Measurements from ENCODE around the gene PHTF2.

DNA sequence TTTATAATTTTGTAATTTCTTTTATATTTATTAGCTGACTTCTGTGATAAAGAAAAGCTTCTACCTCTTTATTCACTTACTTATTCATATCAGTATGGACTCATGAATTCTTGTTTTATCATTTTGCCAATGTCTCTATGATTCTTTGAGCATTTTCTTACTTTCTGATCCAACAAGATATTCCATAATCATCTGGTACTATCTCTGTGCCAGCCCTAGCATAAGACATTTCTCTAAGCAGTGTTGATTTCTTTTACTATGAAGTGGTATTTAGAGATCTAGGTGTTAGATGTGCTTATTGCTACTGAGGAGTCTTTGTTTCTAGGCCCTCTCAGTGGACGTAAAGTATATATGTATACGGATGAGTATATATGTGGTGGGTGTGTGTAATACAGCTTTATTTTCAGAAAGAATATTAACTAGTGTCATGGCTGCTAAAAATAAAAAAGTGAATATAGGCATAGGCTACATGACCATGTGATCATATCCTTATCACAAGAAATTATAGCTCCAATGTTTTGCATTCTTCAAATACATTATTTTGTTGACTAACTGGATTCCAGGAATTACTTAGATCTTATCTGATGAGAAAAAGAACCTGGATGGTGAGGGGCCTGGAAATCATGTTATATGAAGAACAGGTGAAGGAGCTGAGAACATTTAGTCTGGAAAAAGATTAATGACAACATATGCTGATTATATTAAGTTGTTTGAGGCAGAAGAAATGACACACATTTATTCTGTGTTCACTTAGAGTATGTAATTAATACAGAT lies 13.1 kb downstream of the PHTF2 start:
- TF ChIP-seq, protein P1, sequence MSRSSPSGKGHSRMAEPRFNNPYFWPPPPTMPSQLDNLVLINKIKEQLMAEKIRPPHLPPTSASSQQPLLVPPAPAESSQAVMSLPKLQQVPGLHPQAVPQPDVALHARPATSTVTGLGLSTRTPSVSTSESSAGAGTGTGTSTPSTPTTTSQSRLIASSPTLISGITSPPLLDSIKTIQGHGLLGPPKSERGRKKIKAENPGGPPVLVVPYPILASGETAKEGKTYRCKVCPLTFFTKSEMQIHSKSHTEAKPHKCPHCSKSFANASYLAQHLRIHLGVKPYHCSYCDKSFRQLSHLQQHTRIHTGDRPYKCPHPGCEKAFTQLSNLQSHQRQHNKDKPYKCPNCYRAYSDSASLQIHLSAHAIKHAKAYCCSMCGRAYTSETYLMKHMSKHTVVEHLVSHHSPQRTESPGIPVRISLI (tag by site-specific recombination; IDR thresholded peaks at IDR 0.05) = no peak
- TF ChIP-seq, protein P2, sequence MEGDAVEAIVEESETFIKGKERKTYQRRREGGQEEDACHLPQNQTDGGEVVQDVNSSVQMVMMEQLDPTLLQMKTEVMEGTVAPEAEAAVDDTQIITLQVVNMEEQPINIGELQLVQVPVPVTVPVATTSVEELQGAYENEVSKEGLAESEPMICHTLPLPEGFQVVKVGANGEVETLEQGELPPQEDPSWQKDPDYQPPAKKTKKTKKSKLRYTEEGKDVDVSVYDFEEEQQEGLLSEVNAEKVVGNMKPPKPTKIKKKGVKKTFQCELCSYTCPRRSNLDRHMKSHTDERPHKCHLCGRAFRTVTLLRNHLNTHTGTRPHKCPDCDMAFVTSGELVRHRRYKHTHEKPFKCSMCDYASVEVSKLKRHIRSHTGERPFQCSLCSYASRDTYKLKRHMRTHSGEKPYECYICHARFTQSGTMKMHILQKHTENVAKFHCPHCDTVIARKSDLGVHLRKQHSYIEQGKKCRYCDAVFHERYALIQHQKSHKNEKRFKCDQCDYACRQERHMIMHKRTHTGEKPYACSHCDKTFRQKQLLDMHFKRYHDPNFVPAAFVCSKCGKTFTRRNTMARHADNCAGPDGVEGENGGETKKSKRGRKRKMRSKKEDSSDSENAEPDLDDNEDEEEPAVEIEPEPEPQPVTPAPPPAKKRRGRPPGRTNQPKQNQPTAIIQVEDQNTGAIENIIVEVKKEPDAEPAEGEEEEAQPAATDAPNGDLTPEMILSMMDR (tag by site-specific recombination; IDR thresholded peaks at IDR 0.05) = no peak
- TF ChIP-seq, protein P3, sequence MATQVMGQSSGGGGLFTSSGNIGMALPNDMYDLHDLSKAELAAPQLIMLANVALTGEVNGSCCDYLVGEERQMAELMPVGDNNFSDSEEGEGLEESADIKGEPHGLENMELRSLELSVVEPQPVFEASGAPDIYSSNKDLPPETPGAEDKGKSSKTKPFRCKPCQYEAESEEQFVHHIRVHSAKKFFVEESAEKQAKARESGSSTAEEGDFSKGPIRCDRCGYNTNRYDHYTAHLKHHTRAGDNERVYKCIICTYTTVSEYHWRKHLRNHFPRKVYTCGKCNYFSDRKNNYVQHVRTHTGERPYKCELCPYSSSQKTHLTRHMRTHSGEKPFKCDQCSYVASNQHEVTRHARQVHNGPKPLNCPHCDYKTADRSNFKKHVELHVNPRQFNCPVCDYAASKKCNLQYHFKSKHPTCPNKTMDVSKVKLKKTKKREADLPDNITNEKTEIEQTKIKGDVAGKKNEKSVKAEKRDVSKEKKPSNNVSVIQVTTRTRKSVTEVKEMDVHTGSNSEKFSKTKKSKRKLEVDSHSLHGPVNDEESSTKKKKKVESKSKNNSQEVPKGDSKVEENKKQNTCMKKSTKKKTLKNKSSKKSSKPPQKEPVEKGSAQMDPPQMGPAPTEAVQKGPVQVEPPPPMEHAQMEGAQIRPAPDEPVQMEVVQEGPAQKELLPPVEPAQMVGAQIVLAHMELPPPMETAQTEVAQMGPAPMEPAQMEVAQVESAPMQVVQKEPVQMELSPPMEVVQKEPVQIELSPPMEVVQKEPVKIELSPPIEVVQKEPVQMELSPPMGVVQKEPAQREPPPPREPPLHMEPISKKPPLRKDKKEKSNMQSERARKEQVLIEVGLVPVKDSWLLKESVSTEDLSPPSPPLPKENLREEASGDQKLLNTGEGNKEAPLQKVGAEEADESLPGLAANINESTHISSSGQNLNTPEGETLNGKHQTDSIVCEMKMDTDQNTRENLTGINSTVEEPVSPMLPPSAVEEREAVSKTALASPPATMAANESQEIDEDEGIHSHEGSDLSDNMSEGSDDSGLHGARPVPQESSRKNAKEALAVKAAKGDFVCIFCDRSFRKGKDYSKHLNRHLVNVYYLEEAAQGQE (tag by site-specific recombination; IDR thresholded peaks at IDR 0.05) = no peak
- TF ChIP-seq, protein P4, sequence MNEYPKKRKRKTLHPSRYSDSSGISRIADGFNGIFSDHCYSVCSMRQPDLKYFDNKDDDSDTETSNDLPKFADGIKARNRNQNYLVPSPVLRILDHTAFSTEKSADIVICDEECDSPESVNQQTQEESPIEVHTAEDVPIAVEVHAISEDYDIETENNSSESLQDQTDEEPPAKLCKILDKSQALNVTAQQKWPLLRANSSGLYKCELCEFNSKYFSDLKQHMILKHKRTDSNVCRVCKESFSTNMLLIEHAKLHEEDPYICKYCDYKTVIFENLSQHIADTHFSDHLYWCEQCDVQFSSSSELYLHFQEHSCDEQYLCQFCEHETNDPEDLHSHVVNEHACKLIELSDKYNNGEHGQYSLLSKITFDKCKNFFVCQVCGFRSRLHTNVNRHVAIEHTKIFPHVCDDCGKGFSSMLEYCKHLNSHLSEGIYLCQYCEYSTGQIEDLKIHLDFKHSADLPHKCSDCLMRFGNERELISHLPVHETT (tag by site-specific recombination; IDR thresholded peaks at IDR 0.05) = no peak
- no peak for TF ChIP-seq ZNF423 (tag by site-specific recombination; IDR thresholded peaks at IDR 0.05)
- TF ChIP-seq, protein P5, sequence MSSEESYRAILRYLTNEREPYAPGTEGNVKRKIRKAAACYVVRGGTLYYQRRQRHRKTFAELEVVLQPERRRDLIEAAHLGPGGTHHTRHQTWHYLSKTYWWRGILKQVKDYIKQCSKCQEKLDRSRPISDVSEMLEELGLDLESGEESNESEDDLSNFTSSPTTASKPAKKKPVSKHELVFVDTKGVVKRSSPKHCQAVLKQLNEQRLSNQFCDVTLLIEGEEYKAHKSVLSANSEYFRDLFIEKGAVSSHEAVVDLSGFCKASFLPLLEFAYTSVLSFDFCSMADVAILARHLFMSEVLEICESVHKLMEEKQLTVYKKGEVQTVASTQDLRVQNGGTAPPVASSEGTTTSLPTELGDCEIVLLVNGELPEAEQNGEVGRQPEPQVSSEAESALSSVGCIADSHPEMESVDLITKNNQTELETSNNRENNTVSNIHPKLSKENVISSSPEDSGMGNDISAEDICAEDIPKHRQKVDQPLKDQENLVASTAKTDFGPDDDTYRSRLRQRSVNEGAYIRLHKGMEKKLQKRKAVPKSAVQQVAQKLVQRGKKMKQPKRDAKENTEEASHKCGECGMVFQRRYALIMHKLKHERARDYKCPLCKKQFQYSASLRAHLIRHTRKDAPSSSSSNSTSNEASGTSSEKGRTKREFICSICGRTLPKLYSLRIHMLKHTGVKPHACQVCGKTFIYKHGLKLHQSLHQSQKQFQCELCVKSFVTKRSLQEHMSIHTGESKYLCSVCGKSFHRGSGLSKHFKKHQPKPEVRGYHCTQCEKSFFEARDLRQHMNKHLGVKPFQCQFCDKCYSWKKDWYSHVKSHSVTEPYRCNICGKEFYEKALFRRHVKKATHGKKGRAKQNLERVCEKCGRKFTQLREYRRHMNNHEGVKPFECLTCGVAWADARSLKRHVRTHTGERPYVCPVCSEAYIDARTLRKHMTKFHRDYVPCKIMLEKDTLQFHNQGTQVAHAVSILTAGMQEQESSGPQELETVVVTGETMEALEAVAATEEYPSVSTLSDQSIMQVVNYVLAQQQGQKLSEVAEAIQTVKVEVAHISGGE (tag by site-specific recombination; conservative IDR thresholded peaks at IDR 0.05; ENCODE audit: low read depth) = no peak
- TF ChIP-seq ZXDB (tag by site-specific recombination; IDR thresholded peaks at IDR 0.05) = no peak
- TF ChIP-seq ZNF585B (tag by site-specific recombination; IDR thresholded peaks at IDR 0.05) = no peak
- TF ChIP-seq HOXA7 (CRISPR knock-in tag; IDR thresholded peaks at IDR 0.05; ENCODE audit: borderline replicate concordance) = no peak
- TF ChIP-seq ZNF664 (tag by site-specific recombination; IDR thresholded peaks at IDR 0.05) = no peak
- TF ChIP-seq, protein P6, sequence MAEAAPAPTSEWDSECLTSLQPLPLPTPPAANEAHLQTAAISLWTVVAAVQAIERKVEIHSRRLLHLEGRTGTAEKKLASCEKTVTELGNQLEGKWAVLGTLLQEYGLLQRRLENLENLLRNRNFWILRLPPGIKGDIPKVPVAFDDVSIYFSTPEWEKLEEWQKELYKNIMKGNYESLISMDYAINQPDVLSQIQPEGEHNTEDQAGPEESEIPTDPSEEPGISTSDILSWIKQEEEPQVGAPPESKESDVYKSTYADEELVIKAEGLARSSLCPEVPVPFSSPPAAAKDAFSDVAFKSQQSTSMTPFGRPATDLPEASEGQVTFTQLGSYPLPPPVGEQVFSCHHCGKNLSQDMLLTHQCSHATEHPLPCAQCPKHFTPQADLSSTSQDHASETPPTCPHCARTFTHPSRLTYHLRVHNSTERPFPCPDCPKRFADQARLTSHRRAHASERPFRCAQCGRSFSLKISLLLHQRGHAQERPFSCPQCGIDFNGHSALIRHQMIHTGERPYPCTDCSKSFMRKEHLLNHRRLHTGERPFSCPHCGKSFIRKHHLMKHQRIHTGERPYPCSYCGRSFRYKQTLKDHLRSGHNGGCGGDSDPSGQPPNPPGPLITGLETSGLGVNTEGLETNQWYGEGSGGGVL (tag by site-specific recombination; IDR thresholded peaks at IDR 0.05) = no peak
- TF ChIP-seq, protein P7, sequence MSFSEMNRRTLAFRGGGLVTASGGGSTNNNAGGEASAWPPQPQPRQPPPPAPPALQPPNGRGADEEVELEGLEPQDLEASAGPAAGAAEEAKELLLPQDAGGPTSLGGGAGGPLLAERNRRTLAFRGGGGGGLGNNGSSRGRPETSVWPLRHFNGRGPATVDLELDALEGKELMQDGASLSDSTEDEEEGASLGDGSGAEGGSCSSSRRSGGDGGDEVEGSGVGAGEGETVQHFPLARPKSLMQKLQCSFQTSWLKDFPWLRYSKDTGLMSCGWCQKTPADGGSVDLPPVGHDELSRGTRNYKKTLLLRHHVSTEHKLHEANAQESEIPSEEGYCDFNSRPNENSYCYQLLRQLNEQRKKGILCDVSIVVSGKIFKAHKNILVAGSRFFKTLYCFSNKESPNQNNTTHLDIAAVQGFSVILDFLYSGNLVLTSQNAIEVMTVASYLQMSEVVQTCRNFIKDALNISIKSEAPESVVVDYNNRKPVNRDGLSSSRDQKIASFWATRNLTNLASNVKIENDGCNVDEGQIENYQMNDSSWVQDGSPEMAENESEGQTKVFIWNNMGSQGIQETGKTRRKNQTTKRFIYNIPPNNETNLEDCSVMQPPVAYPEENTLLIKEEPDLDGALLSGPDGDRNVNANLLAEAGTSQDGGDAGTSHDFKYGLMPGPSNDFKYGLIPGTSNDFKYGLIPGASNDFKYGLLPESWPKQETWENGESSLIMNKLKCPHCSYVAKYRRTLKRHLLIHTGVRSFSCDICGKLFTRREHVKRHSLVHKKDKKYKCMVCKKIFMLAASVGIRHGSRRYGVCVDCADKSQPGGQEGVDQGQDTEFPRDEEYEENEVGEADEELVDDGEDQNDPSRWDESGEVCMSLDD (tag by site-specific recombination; IDR thresholded peaks at IDR 0.05) = no peak
